Brain microvascular endothelial cell (primary cell): ENCODE data around the gene REPIN1.

Experiments used
- DNase-seq: peaks from one replicate; pipeline ENCODE4 v3.0.0-alpha.2; 2020
- H3K27ac ChIP-seq: fragments of 250-450 bp; sonication (Bioruptor Pico); 2 replicates; pipeline ENCODE4 v1.5.1; 2020; ENCODE audit warnings: mild to moderate bottlenecking, moderate library complexity
- H3K27me3 ChIP-seq: fragments of 250-450 bp; sonication (Bioruptor Pico); replicated peaks from 2 replicates; pipeline ENCODE4 v1.5.1; 2020; ENCODE audit warnings: mild to moderate bottlenecking
- H3K36me3 ChIP-seq: fragments of 250-450 bp; sonication (Bioruptor Pico); replicated peaks from 2 replicates; pipeline ENCODE4 v1.5.1; 2020; ENCODE audit warnings: mild to moderate bottlenecking
- H3K4me3 ChIP-seq: 2 replicates; pipeline ENCODE4 v1.5.1; 2011; ENCODE audit warnings: low read depth, mild to moderate bottlenecking, control low read depth, low read length, moderate library complexity
- in situ Hi-C: cut with HindIII; loops from 2 replicates; pipeline ENCODE4 v1.10.0; 2017; ENCODE audit warnings: low sequenced_read_pairs, low pct_ligation_motif_present
- TF ChIP-seq, protein P1 (sequence below): IDR thresholded peaks from 2 replicates; pipeline ENCODE4 v1.5.1; 2011; ENCODE audit warnings: low read depth, mild to moderate bottlenecking, moderate library complexity, low read length, control low read depth, inconsistent platforms; ENCODE audit errors: missing control alignments

REPIN1 gene

DNA sequence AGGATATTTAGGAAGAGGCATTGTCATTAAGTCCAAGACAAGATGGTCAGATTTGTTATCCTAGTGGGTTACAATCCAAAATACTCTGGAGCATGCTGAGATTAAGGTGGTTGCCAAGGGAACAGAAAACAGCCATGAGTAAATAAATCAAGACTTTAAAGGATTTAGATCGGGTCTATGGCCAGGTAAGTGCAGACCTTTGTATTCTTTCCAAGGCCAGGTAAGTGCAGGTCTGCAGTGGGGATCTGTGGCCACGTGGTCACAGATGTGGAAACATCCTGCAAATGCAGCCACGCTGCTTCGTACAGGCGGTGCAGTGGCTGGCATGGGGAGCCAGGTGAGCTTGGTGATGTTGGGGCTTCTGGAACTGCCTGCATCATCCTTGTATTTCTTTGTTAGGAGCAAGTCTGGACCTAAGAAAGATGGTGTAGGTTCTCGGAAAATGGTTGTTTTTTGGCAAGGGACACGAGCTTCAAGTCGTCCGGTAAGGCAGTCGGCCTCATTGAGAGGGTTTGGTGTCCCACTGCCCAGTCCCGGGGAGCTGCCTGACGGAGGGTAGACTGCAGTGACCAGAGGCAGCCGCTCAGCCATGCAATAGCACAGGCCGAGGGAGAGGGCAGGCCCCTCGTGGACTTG, 32.3 kb downstream of the REPIN1 start:
- Histone ChIP-seq H3K4me3 (no peak overlapping the region), H3K36me3 (peaks cover 6% of the 10 kb centered on the region), H3K27me3 (no peaks in the 10 kb centered on the region), H3K27ac (no peak overlapping the region)
- TF ChIP-seq, protein P1, sequence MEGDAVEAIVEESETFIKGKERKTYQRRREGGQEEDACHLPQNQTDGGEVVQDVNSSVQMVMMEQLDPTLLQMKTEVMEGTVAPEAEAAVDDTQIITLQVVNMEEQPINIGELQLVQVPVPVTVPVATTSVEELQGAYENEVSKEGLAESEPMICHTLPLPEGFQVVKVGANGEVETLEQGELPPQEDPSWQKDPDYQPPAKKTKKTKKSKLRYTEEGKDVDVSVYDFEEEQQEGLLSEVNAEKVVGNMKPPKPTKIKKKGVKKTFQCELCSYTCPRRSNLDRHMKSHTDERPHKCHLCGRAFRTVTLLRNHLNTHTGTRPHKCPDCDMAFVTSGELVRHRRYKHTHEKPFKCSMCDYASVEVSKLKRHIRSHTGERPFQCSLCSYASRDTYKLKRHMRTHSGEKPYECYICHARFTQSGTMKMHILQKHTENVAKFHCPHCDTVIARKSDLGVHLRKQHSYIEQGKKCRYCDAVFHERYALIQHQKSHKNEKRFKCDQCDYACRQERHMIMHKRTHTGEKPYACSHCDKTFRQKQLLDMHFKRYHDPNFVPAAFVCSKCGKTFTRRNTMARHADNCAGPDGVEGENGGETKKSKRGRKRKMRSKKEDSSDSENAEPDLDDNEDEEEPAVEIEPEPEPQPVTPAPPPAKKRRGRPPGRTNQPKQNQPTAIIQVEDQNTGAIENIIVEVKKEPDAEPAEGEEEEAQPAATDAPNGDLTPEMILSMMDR: no peak
- no peak for DNase-seq
- in situ Hi-C loops: no loop called here

DNA sequence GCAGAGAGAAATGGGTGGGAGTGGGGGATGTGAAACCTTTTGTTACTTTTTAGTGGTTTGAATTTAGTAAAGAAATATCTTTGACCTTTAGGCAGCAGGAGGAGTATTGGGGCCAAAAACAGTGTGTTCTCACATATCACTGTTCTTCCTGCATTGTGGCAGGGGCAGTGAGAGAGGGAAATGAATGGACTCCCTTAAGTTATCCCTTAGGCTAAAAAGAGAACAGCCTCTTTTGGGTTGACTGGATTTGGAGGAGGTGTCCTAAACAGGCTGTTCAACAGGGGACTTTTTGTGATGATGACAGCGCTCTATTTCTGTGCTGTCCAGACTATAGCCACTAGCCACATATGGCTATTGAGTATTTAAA, 32.8 kb downstream of the REPIN1 start:
- Histone ChIP-seq H3K27ac (no peak overlapping the region), H3K36me3 (peaks cover 6% of the 10 kb centered on the region), H3K4me3 (no peak overlapping the region), H3K27me3 (no peaks in the 10 kb centered on the region)
- in situ Hi-C loops: no loop called here
- DNase-seq: no peak
- TF ChIP-seq, protein P1: no peak

DNA sequence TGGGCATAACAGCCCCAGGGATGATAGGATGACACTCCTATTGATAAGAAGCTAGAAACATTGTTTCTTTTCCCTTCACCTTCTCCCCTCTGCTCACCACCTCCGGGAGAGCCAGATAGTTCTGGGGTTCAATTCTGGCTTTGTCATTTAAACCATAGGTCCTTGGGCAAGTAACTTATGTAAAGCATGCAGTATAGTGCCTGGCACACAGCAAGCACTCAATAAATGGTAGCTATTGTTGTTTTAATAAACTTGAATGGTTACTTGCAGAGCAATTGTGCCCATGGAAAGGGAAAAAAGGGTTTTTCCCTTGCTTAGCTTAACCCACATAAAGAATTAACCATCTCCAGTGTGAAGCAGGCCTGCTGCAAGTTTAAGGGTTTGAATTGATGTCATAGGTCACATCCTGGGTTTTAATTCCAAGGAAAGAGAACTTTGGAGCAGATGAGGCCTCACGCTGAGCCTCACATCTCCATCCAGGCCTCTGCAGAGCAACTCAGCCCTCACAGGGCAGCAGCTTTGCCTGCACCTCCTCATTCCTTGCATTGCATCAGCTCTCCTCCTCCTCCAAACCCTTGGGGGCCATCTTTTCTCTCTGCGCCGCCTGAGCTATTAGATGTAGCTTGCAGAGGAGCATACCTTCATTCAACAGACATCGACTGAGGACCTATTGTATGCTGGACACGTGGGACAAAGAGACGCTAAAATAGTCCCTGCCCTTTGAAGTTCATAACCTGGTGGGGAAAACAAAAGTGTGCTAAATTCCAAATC, 33.4 kb downstream of the REPIN1 start:
- H3K36me3 ChIP-seq: peaks cover 6% of the 10 kb centered on the region
- TF ChIP-seq, protein P1: no peak
- DNase-seq: no peak
- no peaks in the 10 kb centered on the region for H3K27me3 ChIP-seq
- H3K27ac ChIP-seq: no peak overlapping the region
- no peak overlapping the region for H3K4me3 ChIP-seq
- in situ Hi-C loops: no loop called here

DNA sequence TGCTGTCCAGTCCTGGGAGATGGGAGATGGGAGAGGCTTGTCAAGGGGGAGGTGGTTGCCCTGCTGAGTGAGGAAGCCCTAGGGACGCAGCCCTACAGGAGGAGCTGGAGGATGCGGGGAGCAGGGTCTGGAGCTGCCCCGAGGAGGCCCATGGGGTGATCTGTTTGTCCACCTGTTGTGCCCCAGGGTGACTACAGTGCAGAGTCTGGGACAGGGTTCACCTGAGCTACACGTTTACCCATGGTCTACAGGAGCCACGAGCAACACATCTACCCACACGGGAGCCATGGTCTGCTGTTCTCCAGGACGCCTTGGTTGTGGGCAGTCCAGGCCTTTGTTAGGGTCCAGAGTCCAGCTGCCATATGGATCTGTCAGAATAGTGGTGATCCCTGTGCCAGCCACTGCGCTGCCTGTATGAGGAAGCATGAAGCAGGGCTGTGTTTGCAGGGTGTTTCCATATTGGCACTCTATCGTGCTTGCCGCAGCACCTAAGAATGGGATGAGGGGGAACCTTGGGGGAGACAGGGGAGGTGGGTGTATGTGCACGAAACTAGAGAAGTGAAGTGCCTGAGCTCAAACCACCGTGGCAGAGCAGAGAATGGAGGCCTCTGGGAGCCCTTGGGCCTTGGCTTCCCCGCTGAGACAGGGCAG, 34.2 kb downstream of the REPIN1 start:
- in situ Hi-C loops: no loop called here

DNA sequence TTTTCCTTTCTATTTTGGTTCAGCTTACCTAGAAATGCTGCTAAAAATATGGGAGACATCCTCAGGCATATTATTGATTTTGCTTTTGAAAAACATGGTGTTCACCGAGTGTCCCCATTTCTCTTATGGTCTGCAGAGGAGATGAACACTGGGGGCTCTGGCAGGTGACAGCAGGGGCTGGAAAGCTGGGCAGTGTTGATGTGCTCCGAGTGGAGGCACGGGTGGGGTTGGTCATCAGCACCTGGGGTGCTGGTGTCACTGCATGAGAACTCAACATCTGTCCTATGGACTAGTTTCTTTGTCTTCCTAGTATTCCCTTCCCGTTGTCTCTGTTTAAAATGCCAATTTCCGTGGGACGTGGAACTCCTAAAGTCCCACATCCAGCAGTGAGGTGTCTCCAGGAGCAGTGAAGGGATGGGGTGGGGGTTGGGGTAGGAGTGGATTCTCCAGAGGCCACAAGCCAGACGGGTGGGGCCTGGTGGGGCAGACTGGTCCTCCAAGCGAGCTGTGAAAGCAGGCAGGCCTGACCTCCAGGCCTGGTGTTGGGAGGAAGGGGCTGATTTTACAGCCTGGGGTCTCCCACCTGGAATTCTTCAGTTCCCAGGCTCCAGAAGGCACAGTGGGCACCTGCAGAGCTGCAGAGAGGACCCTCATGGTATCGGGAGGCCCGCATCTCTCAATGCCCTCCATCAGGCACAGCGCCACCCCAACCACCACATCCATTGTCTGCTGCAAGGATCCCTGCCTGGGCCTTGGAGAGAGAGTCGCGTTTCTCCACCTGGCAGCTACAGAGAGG, 35.0 kb downstream of the REPIN1 start:
- H3K4me3 ChIP-seq: no peak overlapping the region

More for the DNA sequence above, 34.2 kb downstream of the REPIN1 start:
- no peak overlapping the region for H3K4me3 ChIP-seq
- DNase-seq: no peak
- peaks cover 2% of the 10 kb centered on the region for H3K36me3 ChIP-seq
- TF ChIP-seq, protein P1: no peak
- no peak overlapping the region for H3K27ac ChIP-seq
- no peaks in the 10 kb centered on the region for H3K27me3 ChIP-seq

More for the DNA sequence above, 35.0 kb downstream of the REPIN1 start:
- H3K27ac ChIP-seq: no peak overlapping the region
- no peaks in the 10 kb centered on the region for H3K36me3 ChIP-seq
- TF ChIP-seq, protein P1: no peak
- in situ Hi-C loops: no loop called here
- no peaks in the 10 kb centered on the region for H3K27me3 ChIP-seq
- DNase-seq: no peak
